ENCODE results near the gene TMEM132D. TPM values are rescaled to one million over a fixed set of nuclear protein-coding genes. Genes with fewer than 3 reads are reported as not detected.
A peak's percentile ranks its signal among the peaks of the same experiment; 100 is the strongest.

The TMEM132D gene
- total and polyA plus RNA-seq, 8 donors: 0.19 to 2.8 (median 0.46) TPM

DNA sequence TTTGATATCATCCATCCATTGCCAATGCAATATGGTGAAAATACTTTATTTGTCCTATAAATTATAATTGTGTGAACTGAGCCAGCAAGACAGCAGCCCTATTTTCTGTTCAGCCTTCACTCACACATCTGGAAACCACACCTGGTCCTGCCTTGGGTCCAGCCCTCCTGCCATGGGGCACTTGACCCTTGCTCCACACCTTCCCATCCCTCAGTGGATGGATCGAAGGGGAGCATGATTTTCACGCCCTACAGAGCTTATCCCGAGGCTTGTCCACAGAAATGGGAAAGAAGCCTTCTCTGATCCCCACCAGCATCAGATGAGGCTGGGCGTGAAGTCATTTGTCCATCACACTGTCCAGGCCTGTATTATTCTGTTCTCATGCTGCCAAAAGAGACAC is 10.1 kb downstream of the TMEM132D start:
- Histone ChIP-seq H3K27ac (no peak overlapping the region), H3K4me3 (no peak overlapping the region), H3K27me3 (peaks cover 0 to 6% (median 1%) of the 10 kb centered on the region in 4 donors), H3K36me3 (no peaks in the 10 kb centered on the region), H3K4me1 (no peaks in the 10 kb centered on the region), H3K9me3 (no peaks in the 10 kb centered on the region)
- 65 to 78% methylated on average over 4 of the region's 4 CpGs for WGBS, 2 donors
- DNase-seq (no peak), ATAC-seq (no peak), FAIRE-seq (no peak)
- TF ChIP-seq, protein P1, sequence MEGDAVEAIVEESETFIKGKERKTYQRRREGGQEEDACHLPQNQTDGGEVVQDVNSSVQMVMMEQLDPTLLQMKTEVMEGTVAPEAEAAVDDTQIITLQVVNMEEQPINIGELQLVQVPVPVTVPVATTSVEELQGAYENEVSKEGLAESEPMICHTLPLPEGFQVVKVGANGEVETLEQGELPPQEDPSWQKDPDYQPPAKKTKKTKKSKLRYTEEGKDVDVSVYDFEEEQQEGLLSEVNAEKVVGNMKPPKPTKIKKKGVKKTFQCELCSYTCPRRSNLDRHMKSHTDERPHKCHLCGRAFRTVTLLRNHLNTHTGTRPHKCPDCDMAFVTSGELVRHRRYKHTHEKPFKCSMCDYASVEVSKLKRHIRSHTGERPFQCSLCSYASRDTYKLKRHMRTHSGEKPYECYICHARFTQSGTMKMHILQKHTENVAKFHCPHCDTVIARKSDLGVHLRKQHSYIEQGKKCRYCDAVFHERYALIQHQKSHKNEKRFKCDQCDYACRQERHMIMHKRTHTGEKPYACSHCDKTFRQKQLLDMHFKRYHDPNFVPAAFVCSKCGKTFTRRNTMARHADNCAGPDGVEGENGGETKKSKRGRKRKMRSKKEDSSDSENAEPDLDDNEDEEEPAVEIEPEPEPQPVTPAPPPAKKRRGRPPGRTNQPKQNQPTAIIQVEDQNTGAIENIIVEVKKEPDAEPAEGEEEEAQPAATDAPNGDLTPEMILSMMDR (IDR thresholded peaks at IDR 0.05): no peak
- intact Hi-C loops (cut with DNase I): no loop called here

DNA sequence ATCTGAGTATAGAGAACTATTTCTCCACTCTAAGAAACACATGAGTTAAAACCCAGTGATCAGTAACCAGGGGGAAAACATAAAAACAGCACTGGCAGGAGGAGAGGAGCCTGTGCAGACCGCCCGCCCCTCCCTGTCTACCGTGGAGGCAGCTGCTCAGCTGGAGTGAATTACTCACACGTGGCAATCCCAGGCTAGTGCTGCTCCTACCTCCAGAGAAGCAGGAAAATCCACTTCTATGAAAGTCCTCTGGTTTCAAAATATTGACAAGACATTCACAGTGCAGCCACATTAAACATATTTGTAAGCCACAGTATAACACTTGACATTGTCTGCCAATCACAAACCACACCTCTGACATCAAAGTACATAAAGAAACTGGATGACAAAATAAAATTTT is 16.7 kb downstream of the TMEM132D start:
- peak in 2 of 4 donors; percentile 60 to 66 for ATAC-seq
- no peak for FAIRE-seq
- Histone ChIP-seq H3K36me3 (no peaks in the 10 kb centered on the region), H3K9me3 (no peaks in the 10 kb centered on the region), H3K27me3 (peaks cover 0 to 5% (median 2%) of the 10 kb centered on the region in 4 donors), H3K4me1 (no peaks in the 10 kb centered on the region), H3K27ac (no peak overlapping the region), H3K4me3 (no peak overlapping the region)
- intact Hi-C loops (cut with DNase I): no loop called here
- TF ChIP-seq, protein P1 (IDR thresholded peaks at IDR 0.05): no peak
- DNase-seq: no peak
- 6 to 8% methylated on average over 4 of the region's 4 CpGs for WGBS, 2 donors

DNA sequence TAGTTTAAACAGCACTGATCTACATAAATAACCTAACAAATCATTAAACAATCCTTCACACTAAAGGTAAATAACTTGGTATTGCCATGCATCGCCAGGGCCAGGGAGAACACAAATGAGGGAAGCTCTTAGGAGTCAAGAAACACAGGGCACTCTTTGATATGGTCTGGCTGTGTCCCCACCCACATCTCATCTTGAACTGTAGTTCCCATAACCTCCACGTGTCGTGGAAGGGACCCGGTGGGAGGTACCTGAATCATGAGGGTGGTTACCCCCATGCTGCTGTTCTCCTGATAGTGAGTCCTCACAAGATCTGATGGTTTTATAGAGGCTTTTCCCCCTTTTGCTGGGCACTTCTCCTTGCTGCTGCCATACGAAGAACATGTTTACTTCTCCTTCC is 17.3 kb downstream of the TMEM132D start:
- TF ChIP-seq, protein P1 (IDR thresholded peaks at IDR 0.05): no peak
- DNase-seq (no peak), FAIRE-seq (no peak), ATAC-seq (no peak)
- Histone ChIP-seq H3K9me3 (no peaks in the 10 kb centered on the region), H3K27me3 (peaks cover 0 to 5% (median 2%) of the 10 kb centered on the region in 4 donors), H3K27ac (no peak overlapping the region), H3K36me3 (no peaks in the 10 kb centered on the region), H3K4me3 (no peak overlapping the region), H3K4me1 (no peaks in the 10 kb centered on the region)
- intact Hi-C loops (cut with DNase I): no loop called here
- 33 to 44% methylated on average over 5 of the region's 5 CpGs for WGBS, 2 donors

DNA sequence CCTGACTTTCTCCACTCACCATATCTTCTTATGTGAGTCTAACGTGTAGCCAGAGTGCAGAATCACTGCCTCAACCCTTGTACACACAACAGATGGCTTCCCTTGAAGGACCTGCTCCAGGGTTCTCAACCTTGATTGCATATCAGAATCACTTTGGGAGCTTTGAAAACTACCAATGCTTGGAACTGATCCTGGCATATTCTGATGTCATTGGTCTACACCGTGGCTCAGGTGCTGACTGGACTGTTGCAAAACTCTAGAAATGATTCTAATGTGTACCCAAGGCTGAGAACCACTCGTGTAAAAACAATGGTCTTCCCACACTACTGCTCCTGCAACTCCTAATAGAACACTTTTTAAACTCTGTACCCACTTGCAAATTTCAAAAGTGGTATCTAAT is 18.5 kb downstream of the TMEM132D start:
- intact Hi-C loops (cut with DNase I): no loop called here
- FAIRE-seq (no peak), ATAC-seq (no peak), DNase-seq (no peak)
- 8 to 17% methylated on average over 3 of the region's 3 CpGs for WGBS, 2 donors
- no peak overlapping the region for H3K27ac ChIP-seq
- no peak overlapping the region for H3K4me3 ChIP-seq
- TF ChIP-seq, protein P1 (IDR thresholded peaks at IDR 0.05): no peak
- H3K9me3 ChIP-seq: no peaks in the 10 kb centered on the region
- no peaks in the 10 kb centered on the region for H3K36me3 ChIP-seq
- H3K4me1 ChIP-seq: no peaks in the 10 kb centered on the region
- peaks cover 0 to 5% (median 2%) of the 10 kb centered on the region in 4 donors for H3K27me3 ChIP-seq

DNA sequence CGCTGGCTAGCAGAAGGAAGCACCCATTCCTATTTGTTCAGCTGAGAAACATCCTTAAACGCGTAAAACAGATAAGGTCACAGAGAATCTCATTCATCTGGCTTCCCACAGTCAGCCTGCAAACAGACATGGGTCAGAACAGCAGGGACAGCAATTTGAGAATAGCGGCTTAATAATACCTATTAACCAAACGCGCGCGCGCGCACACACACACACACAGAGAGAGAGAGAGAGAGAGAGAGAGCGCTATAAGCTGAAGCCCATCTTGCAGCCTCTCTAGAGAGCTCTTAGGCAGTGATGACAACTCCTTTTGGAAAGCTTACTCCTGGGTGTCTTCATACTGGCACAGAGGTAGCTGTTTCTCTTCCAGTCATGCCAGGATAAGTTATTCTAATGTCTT is 26.4 kb downstream of the TMEM132D start:
- TF ChIP-seq, protein P1 (IDR thresholded peaks at IDR 0.05): no peak
- H3K27me3 ChIP-seq: peaks cover 0 to 8% (median 3%) of the 10 kb centered on the region in 4 donors
- H3K4me3 ChIP-seq: no peak overlapping the region
- DNase-seq (no peak), ATAC-seq (no peak), FAIRE-seq (no peak)
- no peaks in the 10 kb centered on the region for H3K36me3 ChIP-seq
- H3K27ac ChIP-seq: no peak overlapping the region
- intact Hi-C loops (cut with DNase I): no loop called here
- no peaks in the 10 kb centered on the region for H3K4me1 ChIP-seq
- WGBS, 2 donors: 47 to 62% methylated on average over 11 of the region's 11 CpGs
- no peaks in the 10 kb centered on the region for H3K9me3 ChIP-seq
